H7 (cell line): Measurements from ENCODE around the gene TYRO3. TPM values are rescaled to one million over a fixed set of nuclear protein-coding genes. Genes with fewer than 3 reads are reported as not detected.
"Not testable (repeated sequence)": the region's sequence is repeated elsewhere in the genome, so short reads cannot be mapped to it uniquely, and the experiment has no call there.

ENCODE experiments used
- DNase-seq: peaks from one replicate; pipeline ENCODE4 v3.0.0; 2012
- H3K27me3 ChIP-seq: 2 replicates; pipeline ENCODE4 v1.6.0; 2011; ENCODE audit warnings: mild to moderate bottlenecking, low read length; ENCODE audit not compliant: control insufficient read depth, insufficient read depth
- H3K36me3 ChIP-seq: replicated peaks from 2 replicates; pipeline ENCODE4 v1.5.1; 2011; ENCODE audit warnings: low read length; ENCODE audit not compliant: control insufficient read depth, insufficient read depth
- H3K4me3 ChIP-seq: 2 replicates; pipeline ENCODE4 v1.5.1; 2011; ENCODE audit warnings: low read depth, mild to moderate bottlenecking, control low read depth, low read length, moderate library complexity; ENCODE audit not compliant: insufficient read depth
- total RNA-seq: library from RNA; depleted of rRNA; stranded (reverse); fragments of >200 nt; shearing (Covaris generic); gene quantifications from 2 replicates; pipeline ENCODE4 v1.2.3, GENCODE V29; 2014

The TYRO3 gene
- total RNA-seq, 1 experiment from 2014 or later = 72.6 TPM

DNA sequence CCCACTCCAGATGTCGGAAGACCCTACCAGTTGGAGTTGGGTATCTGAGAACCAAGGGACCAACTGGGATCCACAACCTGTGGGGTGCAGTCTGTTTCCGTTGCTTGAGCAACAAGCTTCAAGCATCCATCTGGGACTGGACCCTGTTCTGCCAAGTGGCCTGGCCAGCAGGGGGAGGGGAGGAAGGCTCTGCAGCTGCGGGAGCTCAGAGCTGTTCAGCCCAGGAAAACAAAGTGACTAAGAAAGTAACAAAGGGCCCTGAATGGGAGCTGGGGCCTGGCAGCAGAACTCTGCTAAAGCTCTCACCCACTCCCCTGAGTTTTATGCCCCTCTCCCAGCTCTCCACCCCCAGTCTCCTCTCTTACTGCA is 2.7 kb downstream of the TYRO3 start:
- Histone ChIP-seq H3K36me3 (peaks cover 7% of the 10 kb centered on the region), H3K4me3 (no peak overlapping the region), H3K27me3 (no peaks in the 10 kb centered on the region)
- DNase-seq = peak; percentile 83

DNA sequence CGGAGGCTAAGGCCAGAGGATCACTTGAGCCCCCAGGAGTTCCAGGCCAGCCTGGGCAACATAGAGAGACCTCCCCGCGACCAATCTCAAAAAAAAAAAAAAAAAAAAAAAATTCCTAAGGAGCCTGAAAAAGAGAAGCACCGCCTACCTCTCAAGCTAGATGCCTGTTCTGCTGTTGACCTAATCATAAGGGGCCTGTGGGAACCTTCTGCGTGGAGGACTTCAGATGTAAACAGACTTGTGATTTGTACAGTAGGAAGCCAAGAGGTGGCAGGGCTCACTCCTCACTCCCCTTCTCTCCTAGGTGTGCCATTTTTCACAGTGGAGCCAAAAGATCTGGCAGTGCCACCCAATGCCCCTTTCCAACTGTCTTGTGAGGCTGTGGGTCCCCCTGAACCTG is 3.2 kb downstream of the TYRO3 start:
- H3K4me3 ChIP-seq = no peak overlapping the region

DNA sequence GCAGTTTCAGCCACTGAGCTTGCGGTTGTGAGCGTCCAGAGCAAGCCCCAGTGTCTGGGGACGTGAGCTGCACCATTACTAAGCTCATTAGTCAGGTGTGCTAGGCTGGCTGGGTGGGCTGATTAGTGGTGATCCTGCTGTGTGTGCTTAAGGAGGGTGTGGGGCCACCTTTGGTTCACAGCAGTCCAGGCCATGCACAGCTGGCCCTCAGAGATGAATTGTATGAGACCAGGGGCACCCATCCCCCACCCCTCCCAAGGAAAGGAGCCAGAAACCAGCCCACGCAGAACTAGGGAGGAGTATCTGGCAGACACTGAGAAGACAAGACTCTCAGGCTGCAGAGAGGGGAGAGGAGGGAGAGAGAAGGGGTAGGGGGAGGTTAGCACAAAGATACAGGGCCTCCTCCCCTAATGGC is 3.8 kb downstream of the TYRO3 start:
- Histone ChIP-seq H3K36me3 (peaks cover 8% of the 10 kb centered on the region), H3K27me3 (no peaks in the 10 kb centered on the region), H3K4me3 (no peak overlapping the region)
- no peak for DNase-seq

More for the DNA sequence above, 3.2 kb downstream of the TYRO3 start:
- H3K36me3 ChIP-seq = peaks cover 8% of the 10 kb centered on the region
- no peak for DNase-seq
- H3K27me3 ChIP-seq = no peaks in the 10 kb centered on the region

DNA sequence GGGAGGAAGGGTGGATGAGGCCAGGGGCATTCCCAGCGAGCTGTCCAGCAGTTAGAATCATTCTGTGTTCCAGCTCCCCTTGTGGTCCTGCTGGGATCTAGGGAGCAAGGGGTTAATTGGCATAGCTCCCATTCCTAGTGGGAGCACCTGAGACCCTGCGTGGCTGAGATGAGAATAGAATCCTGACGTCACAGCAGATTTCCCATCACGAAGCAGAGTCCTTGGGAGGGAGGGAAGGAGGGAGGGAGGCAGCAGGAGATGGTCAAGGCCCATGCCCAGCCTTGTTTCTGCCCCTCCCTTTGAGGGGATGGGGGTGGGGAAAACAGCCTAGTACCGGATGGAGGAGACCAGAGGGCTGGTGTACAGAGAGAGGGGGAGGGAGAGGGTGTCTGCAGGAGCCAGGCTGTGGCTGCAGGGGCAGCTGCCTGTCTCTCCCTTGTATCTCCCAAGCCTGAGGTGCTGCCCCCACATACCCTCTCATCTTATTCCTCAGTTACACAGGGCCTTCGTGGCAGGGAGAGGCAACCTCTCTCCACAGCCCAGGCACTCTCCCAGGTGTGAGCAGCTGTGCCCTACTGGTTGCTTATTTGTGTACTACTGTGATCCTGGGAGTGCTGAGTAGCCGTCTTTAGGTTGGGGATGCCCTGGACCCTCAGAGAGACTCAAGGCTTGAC is 5.4 kb downstream of the TYRO3 start:
- Histone ChIP-seq H3K27me3 (no peaks in the 10 kb centered on the region), H3K36me3 (peaks cover 8% of the 10 kb centered on the region), H3K4me3 (no peak overlapping the region)
- DNase-seq = peak; percentile 88

DNA sequence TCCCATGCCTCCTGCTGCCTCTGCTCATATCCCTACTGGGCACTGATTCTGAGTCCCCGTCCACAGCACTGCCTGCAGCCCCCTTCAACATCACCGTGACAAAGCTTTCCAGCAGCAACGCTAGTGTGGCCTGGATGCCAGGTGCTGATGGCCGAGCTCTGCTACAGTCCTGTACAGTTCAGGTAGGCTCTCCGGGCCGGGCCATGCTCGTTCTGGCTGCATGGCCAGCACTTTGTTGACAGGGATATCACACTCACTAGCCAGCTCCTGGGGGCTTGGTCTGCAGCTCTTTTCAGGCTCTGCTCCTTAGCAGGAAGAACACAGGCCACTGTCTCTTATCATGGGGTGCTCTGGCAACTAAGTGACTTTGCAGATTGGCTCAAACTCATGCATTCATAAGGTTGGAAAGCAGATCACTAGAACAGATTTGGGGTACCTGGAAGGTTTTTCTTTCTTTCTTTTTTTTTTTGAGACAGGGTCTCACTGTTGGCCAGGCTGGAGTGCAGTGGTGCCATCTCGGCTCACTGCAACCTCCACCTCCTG is 6.0 kb downstream of the TYRO3 start:
- Histone ChIP-seq H3K4me3 (no peak overlapping the region), H3K36me3 (peaks cover 13% of the 10 kb centered on the region), H3K27me3 (no peaks in the 10 kb centered on the region)
- no peak for DNase-seq

DNA sequence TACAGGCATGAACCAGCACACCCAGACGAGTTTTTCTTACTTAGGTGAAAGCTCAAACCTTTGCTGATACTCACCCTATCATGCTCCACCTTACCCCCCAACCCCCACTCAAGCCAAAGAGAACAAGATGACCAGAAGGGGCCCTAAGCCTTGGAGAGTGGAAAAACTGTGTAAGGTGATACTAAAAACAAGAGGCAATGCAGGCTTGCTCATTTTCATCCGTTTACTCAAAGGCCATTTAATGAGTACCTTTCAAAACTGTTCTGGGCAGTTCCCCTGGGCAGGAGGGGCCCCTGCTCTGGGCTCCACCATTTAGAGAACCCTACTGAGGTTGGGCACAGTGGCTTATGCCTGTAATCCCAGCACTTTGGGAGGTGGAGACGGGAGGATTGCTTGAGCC is 6.7 kb downstream of the TYRO3 start:
- Histone ChIP-seq H3K36me3 (peaks cover 17% of the 10 kb centered on the region), H3K4me3 (no peak overlapping the region), H3K27me3 (no peaks in the 10 kb centered on the region)
- DNase-seq = no peak

DNA sequence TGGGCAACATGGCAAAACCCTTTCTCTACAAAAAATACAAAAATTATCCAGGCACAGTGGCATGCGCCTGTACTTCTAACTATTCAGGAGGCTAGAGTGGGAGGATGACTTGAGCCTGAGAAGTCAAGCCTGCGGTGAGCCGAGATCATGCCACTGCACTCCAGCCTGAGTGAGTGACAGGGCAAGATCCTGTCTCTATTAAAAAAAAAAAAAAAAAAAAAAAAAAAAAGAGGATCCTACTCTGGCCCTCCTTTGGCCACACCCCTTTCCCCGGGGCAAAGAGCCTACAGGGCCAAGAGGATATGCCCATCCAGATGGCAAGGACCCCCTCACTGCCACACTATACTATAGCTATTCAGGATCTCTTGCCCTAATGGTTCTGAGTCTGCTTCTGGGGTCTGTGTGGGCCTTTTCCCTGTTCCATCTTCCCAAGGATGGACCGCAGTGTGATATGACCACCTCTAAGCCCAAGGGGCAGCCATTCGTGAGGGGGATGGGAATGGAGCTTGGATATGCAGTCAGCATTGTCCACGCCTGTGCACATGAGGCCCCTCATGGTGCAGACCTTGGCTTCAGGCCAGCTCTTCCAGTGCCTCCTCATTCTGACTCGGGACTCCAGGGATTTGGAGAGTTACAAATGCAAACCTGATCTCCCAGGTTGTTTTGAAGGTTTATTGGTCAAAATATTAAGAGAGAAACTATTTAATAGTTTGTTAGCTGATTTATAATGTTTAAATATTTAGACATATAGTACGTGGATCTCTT is 7.3 kb downstream of the TYRO3 start:
- peaks cover 23% of the 10 kb centered on the region for H3K36me3 ChIP-seq
- H3K4me3 ChIP-seq = no peak overlapping the region
- DNase-seq = no peak
- no peaks in the 10 kb centered on the region for H3K27me3 ChIP-seq

DNA sequence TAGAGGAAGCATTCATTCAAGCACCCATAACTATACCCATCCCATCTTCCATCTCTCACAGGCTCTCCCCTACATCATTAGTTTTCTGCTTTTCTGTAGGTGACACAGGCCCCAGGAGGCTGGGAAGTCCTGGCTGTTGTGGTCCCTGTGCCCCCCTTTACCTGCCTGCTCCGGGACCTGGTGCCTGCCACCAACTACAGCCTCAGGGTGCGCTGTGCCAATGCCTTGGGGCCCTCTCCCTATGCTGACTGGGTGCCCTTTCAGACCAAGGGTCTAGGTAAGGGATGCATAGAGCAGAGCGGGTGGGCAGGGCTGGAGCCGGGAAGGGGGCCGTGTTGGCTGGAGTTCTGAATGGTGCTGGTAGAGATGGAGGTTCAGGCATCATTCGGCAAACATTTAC is 8.2 kb downstream of the TYRO3 start:
- no peak for DNase-seq
- peaks cover 31% of the 10 kb centered on the region for H3K36me3 ChIP-seq

DNA sequence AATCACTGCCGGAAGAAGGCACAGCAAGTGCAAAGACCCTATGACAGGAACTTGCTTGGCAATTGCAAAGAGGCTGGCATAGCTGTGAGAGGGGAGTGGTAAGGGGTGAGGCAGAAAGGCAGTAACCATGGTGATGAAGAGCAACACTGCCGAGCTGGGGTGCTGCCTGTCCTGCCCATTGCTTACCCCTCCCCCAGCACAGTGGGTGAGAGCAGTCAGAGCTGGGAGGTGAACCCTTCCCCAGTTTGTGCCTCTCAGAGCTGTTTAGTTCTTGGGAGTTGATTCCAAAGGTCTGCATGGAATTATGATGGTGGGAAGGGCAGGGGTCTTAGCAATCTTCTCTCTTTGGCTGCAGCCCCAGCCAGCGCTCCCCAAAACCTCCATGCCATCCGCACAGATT is 8.8 kb downstream of the TYRO3 start:
- DNase-seq = peak; percentile 79
- Histone ChIP-seq H3K27me3 (no peaks in the 10 kb centered on the region), H3K4me3 (no peak overlapping the region), H3K36me3 (peaks cover 34% of the 10 kb centered on the region)

More for the DNA sequence above, 8.2 kb downstream of the TYRO3 start:
- no peaks in the 10 kb centered on the region for H3K27me3 ChIP-seq
- H3K4me3 ChIP-seq = no peak overlapping the region

DNA sequence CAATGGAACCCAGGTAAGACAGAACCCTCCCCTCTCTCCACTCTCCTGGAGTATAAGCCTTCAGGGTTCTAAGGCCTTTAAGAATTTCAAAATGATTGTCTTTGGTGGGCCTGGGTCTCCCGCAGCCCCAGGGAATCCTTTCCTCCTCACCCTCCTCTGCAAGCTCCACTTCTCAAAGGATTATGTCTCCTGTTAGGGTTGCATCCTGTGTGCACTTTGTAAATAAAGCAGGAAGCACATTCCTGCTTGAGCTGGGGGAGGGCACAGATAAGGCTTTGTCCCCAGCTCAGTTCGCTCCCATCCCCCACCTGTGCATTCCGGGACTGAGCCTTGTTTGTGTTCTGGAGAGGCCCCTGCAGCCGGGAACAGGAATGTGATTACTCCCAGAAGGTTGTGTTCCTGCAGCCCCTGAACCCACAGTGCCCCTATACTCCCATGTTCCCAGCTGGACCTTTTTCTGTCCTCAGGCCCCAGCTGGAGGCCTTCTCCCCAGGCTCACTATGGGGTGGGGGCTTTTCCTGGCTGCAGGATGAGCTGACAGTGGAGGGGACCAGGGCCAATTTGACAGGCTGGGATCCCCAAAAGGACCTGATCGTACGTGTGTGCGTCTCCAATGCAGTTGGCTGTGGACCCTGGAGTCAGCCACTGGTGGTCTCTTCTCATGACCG is 9.5 kb downstream of the TYRO3 start:
- H3K27me3 ChIP-seq = no peaks in the 10 kb centered on the region
- H3K36me3 ChIP-seq = peaks cover 36% of the 10 kb centered on the region
- DNase-seq = peak; percentile 88
- no peak overlapping the region for H3K4me3 ChIP-seq

DNA sequence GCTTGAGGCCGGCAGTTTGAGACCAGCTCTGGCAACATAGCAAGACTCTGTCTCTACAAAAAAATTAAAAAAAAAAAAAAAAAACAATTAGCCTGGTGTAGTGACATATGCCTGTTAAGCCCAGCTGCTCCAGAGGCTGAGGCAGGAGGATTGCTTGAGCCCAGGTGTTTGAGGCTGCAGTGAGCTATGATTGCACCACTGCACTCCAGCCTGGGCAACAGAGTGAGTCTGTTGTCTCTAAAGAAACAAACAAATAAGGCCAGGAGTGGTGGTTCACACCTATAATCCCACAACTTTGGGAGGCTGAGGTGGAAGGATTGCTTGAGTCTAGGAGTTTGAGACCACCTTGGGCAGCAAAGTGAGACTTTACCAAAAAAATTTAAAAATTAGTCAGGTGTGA is 10.2 kb downstream of the TYRO3 start:
- not testable (repeated sequence) for DNase-seq, H3K27me3 ChIP-seq, H3K4me3 ChIP-seq
- H3K36me3 ChIP-seq = peaks cover 41% of the 10 kb centered on the region

DNA sequence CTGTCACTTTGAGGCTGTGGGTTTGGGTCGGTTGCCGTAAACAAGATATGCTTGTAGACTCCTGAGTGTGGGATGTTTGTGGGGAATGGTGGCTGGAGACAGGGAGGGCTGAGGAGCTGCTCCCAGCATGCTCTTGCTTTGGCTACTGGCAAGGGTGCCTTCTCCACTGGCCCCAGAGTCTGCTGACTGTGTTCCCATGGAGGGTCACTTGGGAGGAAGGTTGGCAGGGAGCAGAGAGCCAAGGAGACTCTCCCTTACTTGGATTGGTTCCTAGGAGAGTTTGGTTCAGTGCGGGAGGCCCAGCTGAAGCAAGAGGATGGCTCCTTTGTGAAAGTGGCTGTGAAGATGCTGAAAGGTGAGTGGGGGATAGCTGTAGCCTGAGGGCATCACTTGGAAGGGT is 11.8 kb downstream of the TYRO3 start:
- peaks cover 43% of the 10 kb centered on the region for H3K36me3 ChIP-seq

DNA sequence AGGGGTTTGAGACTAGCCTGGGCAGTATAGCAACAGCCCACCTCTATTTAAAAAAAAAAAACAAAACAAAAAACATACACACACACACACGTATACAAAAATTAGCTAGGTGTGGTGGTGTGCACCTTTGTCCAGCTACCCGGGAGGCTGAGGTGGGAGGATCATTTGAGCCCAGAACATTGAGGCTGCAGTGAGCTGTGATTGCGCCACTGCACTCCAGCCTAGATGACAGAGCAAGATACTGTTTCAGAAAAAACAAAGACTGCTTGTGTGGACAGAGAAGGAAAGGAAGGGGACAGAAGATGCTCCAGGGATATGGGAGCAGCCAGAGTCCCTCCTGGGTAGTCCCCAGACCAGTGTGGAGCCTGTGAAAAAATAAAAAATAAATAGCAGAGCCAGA is 12.9 kb downstream of the TYRO3 start:
- no peak for DNase-seq
- no peaks in the 10 kb centered on the region for H3K27me3 ChIP-seq
- no peak overlapping the region for H3K4me3 ChIP-seq
- peaks cover 41% of the 10 kb centered on the region for H3K36me3 ChIP-seq

More for the DNA sequence above, 11.8 kb downstream of the TYRO3 start:
- H3K27me3 ChIP-seq = no peaks in the 10 kb centered on the region
- no peak overlapping the region for H3K4me3 ChIP-seq
- DNase-seq = no peak

DNA sequence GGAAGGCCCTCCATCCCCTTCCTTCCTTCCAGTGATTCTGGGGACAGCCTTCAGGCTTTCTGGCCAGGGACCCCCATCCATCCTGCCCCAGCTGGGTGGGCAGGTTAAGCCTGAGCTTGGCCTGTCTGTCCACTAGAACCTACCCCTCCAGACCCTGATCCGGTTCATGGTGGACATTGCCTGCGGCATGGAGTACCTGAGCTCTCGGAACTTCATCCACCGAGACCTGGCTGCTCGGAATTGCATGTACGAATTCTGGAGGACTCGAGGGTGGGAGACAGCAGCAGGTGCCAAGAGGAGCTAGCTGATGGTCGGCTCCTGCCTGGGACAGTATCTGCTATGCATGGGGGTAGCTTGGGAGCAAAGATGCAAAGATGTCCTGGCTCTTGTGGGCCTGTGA is 13.9 kb downstream of the TYRO3 start:
- no peak for DNase-seq
- H3K27me3 ChIP-seq = no peaks in the 10 kb centered on the region
- H3K36me3 ChIP-seq = peaks cover 42% of the 10 kb centered on the region
- no peak overlapping the region for H3K4me3 ChIP-seq

DNA sequence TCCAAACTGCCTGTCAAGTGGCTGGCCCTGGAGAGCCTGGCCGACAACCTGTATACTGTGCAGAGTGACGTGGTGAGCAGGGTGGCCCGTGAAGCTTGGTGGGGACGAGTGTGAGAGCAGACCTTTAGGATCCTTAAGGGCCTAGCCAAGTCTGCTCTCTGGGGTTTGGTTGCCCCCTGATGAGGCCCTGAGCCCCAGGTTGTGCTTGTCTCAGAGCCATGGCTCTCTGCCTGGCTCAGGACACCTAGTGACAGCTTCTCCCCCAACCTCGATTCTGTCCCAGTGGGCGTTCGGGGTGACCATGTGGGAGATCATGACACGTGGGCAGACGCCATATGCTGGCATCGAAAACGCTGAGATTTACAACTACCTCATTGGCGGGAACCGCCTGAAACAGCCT is 14.4 kb downstream of the TYRO3 start:
- DNase-seq = no peak
- H3K4me3 ChIP-seq = no peak overlapping the region
- H3K27me3 ChIP-seq = no peaks in the 10 kb centered on the region
- peaks cover 43% of the 10 kb centered on the region for H3K36me3 ChIP-seq
